HepG2 (cell line): Measurements from ENCODE around the gene RSBN1L. TPM values are rescaled to one million over a fixed set of nuclear protein-coding genes. Genes with fewer than 3 reads are reported as not detected.

Experiments used
- ATAC-seq: fragments of 200-7000 bp; cut with Tn5 transposase; 3 replicates; pipeline ENCODE4 v1.9.1; 2020; ENCODE audit warnings: mild to moderate bottlenecking, moderate library complexity
- BruUV-seq: library from RNA; stranded (reverse); fragments of 400-500 nt; replicated peaks from 2 replicates; lab custom pipeline; 2021; lab: Mats Ljungman, UMichigan
- CTCF ChIA-PET: fragments of 300-600 bp; formaldehyde crosslinking; extraction: SDS; loops from one replicate; lab custom pipeline; 2021; ENCODE audit warnings: low total read pairs, inconsistent platforms, low intra/inter-chr PET ratio; lab: Yijun Ruan, JAX
- POLR2A ChIA-PET: fragments of 350-600 bp; sonication (Branson Sonifier 250); formaldehyde crosslinking; loops from one replicate; lab custom pipeline; 2020; ENCODE audit warnings: antibody characterized with exemption, inconsistent platforms; lab: Yijun Ruan, JAX
- DNase-seq: peaks from one replicate; pipeline ENCODE4 v3.0.0-alpha.2; 2015; ENCODE audit warnings: low spot score
- FAIRE-seq: peaks from 3 replicates; lab custom pipeline; 2011; peaks lifted over from hg19 to GRCh38; lab: Jason Lieb, UNC
- H2AFZ ChIP-seq: one replicate; pipeline ENCODE4 v1.6.1; 2011; ENCODE audit warnings: low read length, inconsistent platforms
- H3K27ac ChIP-seq: fragments of 300-600 bp; 3 replicates; pipeline ENCODE4 v1.8.0; 2011; ENCODE audit warnings: mixed run types, mild to moderate bottlenecking, mixed read lengths, low read length, inconsistent platforms; ENCODE audit not compliant: insufficient read depth; ENCODE audit errors: extremely low read length
- H3K27me3 ChIP-seq, 2 experiments: fragments of 200-600 bp in 1 of 2; 2 replicates in 1 of 2; 3 replicates in 1 of 2; pipeline versions ENCODE4 v1.6.0 to v1.8.0; 2011; ENCODE audit warnings: low read length in 2 of 2, mild to moderate bottlenecking in 2 of 2, moderate library complexity in 2 of 2, inconsistent platforms in 1 of 2; ENCODE audit not compliant: insufficient read depth in 2 of 2, control insufficient read depth in 1 of 2
- H3K36me3 ChIP-seq, 2 experiments: fragments of 200-600 bp in 1 of 2; replicated peaks in 1 of 2; 2 replicates in 1 of 2; 3 replicates in 1 of 2; pipeline versions ENCODE4 v1.5.1 to v1.8.0; 2011; ENCODE audit warnings: low read length in 2 of 2, inconsistent platforms in 1 of 2; ENCODE audit not compliant: insufficient read depth in 2 of 2, control insufficient read depth in 1 of 2
- H3K4me1 ChIP-seq: 2 replicates; pipeline ENCODE4 v1.5.1; 2012; ENCODE audit warnings: low read length, inconsistent platforms; ENCODE audit not compliant: insufficient read depth
- H3K4me2 ChIP-seq: 2 replicates; pipeline ENCODE4 v1.6.0; 2011; ENCODE audit warnings: low read depth, low read length, inconsistent platforms
- H3K4me3 ChIP-seq, 3 experiments: fragments of 200-600 bp in 1 of 3; sonication (generic), shearing (Covaris generic) in 1 of 3; replicated peaks in 1 of 3; 2 replicates each; pipeline ENCODE4 v1.5.1; 2011 to 2016; ENCODE audit warnings: low read length in 3 of 3, inconsistent platforms in 2 of 3, low read depth in 2 of 3, mild to moderate bottlenecking in 2 of 3, control low read depth in 1 of 3, mixed read lengths in 1 of 3; ENCODE audit not compliant: insufficient read depth in 1 of 3
- H3K79me2 ChIP-seq: one replicate; pipeline ENCODE4 v1.6.1; 2011; ENCODE audit warnings: low read length, inconsistent platforms; ENCODE audit not compliant: insufficient read depth
- H3K9ac ChIP-seq: 2 replicates; pipeline ENCODE4 v1.6.0; 2011; ENCODE audit warnings: mild to moderate bottlenecking, low read depth, low read length, inconsistent platforms; ENCODE audit not compliant: insufficient read depth
- H3K9me3 ChIP-seq: 2 replicates; pipeline ENCODE4 v1.5.1; 2012; ENCODE audit warnings: mild to moderate bottlenecking, low read length
- H4K20me1 ChIP-seq: 2 replicates; pipeline ENCODE4 v1.6.0; 2011; ENCODE audit warnings: inconsistent platforms, mild to moderate bottlenecking, low read length, moderate library complexity; ENCODE audit not compliant: insufficient read depth
- EED ChIP-seq: sonication (generic); formaldehyde crosslinking; IDR thresholded peaks from 2 replicates; pipeline ENCODE4 v1.5.0; 2020; ENCODE audit warnings: mild to moderate bottlenecking, missing genetic modification reagents
- MAFK ChIP-seq, 2 experiments: IDR thresholded peaks in 1 of 2; conservative IDR thresholded peaks in 1 of 2; 2 replicates each; pipeline ENCODE4 v1.6.1; 2011; ENCODE audit warnings: improper control_type of control experiment in 2 of 2, low read length in 2 of 2
- PRMT3 ChIP-seq: sonication (generic); formaldehyde crosslinking; IDR thresholded peaks from 2 replicates; pipeline ENCODE4 v1.8.1; 2022; ENCODE audit warnings: low read depth, mild to moderate bottlenecking, moderate library complexity, missing genetic modification reagents, borderline replicate concordance
- ZNF780A ChIP-seq: sonication (generic); formaldehyde crosslinking; IDR thresholded peaks from 2 replicates; pipeline ENCODE4 v1.8.0; 2022; ENCODE audit warnings: mild to moderate bottlenecking, missing genetic modification reagents, moderate library complexity
- WGBS: methylation state at CpG from one replicate; pipeline ENCODE4 v1.1.6; 2017; ENCODE audit warnings: low lambda C conversion rate; 5-methylcytosine and 5-hydroxymethylcytosine counted together
- in situ Hi-C: cut with HindIII; loops from 2 replicates; pipeline ENCODE4 v1.10.0; 2017; ENCODE audit warnings: low pct_unique_long_range_greater_than_20kb; ENCODE audit not compliant: extremely low pct_ligation_motif_present
- intact Hi-C: fragments of 100-400 bp; cut with micrococcal nuclease; formaldehyde crosslinking; loops from one replicate; pipeline ENCODE4 v1.10.0; 2022; ENCODE audit not compliant: unreplicated experiment
- polyA plus RNA-seq, 8 experiments: library from polyadenylated mRNA; depleted of rRNA in 3 of 8; stranded (reverse) in 7 of 8; unstranded in 1 of 8; fragments of >200 nt; fragmentation: Illumina TruSeq in 4 of 8; extraction: Trizol in 4 of 8; gene quantifications; 2 replicates each; pipeline versions ENCODE4 v1.2.1 to v1.2.3, GENCODE V29; 2011 to 2016; ENCODE audit warnings: low read depth in 4 of 8, missing spikeins in 1 of 8, mixed read lengths in 1 of 8; ENCODE audit not compliant: insufficient read depth in 1 of 8
- total RNA-seq, 5 experiments: library from RNA; depleted of rRNA; stranded (reverse); fragments of >200 nt; fragmentation: Illumina TruSeq; extraction: Trizol; gene quantifications; 2 replicates each; pipeline ENCODE4 v1.2.3, GENCODE V29; 2016; ENCODE audit warnings: low read depth in 1 of 5

RSBN1L gene
- total and polyA plus RNA-seq, 2 of the 13 experiments (the other 11 are each of a cell fraction or from before 2014, with no cell fraction given) = 7.7 to 21.3 TPM

GRCh38 chr7:77830649-77831355 is 134.5 kb downstream of the RSBN1L start:
- ATAC-seq (no peak), DNase-seq (no peak)
- no TSS peak for BruUV-seq
- CTCF ChIA-PET = no interaction called here
- H3K4me2 ChIP-seq = no peak overlapping the region
- no peaks in the 10 kb centered on the region for H3K36me3 ChIP-seq
- H4K20me1 ChIP-seq = no peaks in the 10 kb centered on the region
- 93% methylated on average over 8 of the region's 8 CpGs for WGBS
- TF ChIP-seq ZNF780A (no peak), PRMT3 (CRISPR knock-in tag) (no peak)
- TF ChIP-seq, all 625 proteins: peak for 0
- in situ Hi-C loops = no loop called here
- H2AFZ ChIP-seq = no peak overlapping the region
- no peak overlapping the region for H3K9ac ChIP-seq
- no peaks in the 10 kb centered on the region for H3K27me3 ChIP-seq
- FAIRE-seq = no peak
- no peak overlapping the region for H3K27ac ChIP-seq
- no peaks in the 10 kb centered on the region for H3K9me3 ChIP-seq
- no peak overlapping the region for H3K4me3 ChIP-seq
- POLR2A ChIA-PET = no interaction called here
- H3K4me1 ChIP-seq = peaks cover 11% of the 10 kb centered on the region
- H3K79me2 ChIP-seq = no peaks in the 10 kb centered on the region
- intact Hi-C loops = no loop called here

- Histone ChIP-seq H3K4me1 (peaks cover 11% of the 10 kb centered on the region), H3K27me3 (no peaks in the 10 kb centered on the region), H3K36me3 (no peaks in the 10 kb centered on the region), H4K20me1 (no peaks in the 10 kb centered on the region), H3K9me3 (no peaks in the 10 kb centered on the region), H2AFZ (no peak overlapping the region), H3K9ac (no peak overlapping the region), H3K79me2 (no peaks in the 10 kb centered on the region), H3K27ac (no peak overlapping the region), H3K4me2 (no peak overlapping the region), H3K4me3 (no peak overlapping the region)
- no peak for DNase-seq
- WGBS = 96% methylated on average over 7 of the region's 7 CpGs
- in situ Hi-C loops = no loop called here
- BruUV-seq = no TSS peak
- ChIA-PET POLR2A (no interaction called here), CTCF (no interaction called here)
- intact Hi-C loops = no loop called here
- peak in 1 of 2 experiments; percentile 39; a peak in 1 of 4 replicates for TF ChIP-seq MAFK (conservative IDR thresholded peaks at IDR 0.05 in 1 of 2, IDR thresholded peaks at IDR 0.05 in 1 of 2; ENCODE audit: low read length in 2 of 2)
- no peak for TF ChIP-seq EED (CRISPR knock-in tag)
- no peak for FAIRE-seq
- ATAC-seq = no peak
These were observed 135.2 kb downstream of the RSBN1L start for GRCh38 chr7:77831481-77831880.
